Body of pancreas (tissue), 4 donors: ENCODE measurements around the gene MC5R. TPM values are rescaled to one million over a fixed set of nuclear protein-coding genes. Genes with fewer than 3 reads are reported as not detected.

Experiments used
- ATAC-seq: fragments of 150-250 bp; one replicate; pipeline ENCODE4 v1.9.1; 2016
- DNase-seq, 4 donors: peaks; one replicate each; pipeline ENCODE4 v3.0.0-alpha.2; 2019
- H3K27ac ChIP-seq, 4 donors: fragments of 200-600 bp; sonication (generic); 1 replicate in 3 of 4; 2 replicates in 1 of 4; pipeline versions ENCODE4 v1.5.1 to v1.6.1; 2016 to 2019; ENCODE audit warnings: mild to moderate bottlenecking in 1 of 4, mixed read lengths in 1 of 4, moderate library complexity in 1 of 4
- H3K27me3 ChIP-seq, 2 donors: fragments of 200-600 bp; sonication (generic); one replicate each; pipeline ENCODE4 v1.6.0; 2016; ENCODE audit warnings: mild to moderate bottlenecking in 1 of 2
- H3K36me3 ChIP-seq, 2 donors: fragments of 200-600 bp; sonication (generic); replicated peaks in 1 of 2; 2 replicates each; pipeline ENCODE4 v1.5.1; 2016; ENCODE audit warnings: low read depth in 2 of 2; ENCODE audit not compliant: insufficient read depth in 1 of 2
- H3K4me1 ChIP-seq: fragments of 200-600 bp; sonication (generic); one replicate; pipeline ENCODE4 v1.6.0; 2016
- H3K4me3 ChIP-seq, 2 donors: fragments of 200-600 bp; sonication (generic); 1 replicate in 1 of 2; 2 replicates in 1 of 2; pipeline ENCODE4 v1.5.1; 2016 to 2019
- H3K9me3 ChIP-seq, 3 donors: fragments of 200-600 bp; sonication (generic); 1 replicate in 2 of 3; 2 replicates in 1 of 3; pipeline ENCODE4 v1.5.1; 2016
- CTCF ChIP-seq, 7 experiments: fragments of 450-650 bp in 4 of 7; fragments of 200-600 bp in 3 of 7; sonication (generic) in 3 of 7; IDR thresholded peaks; one replicate each; pipeline ENCODE4 v1.5.1; 2016 to 2019; ENCODE audit warnings: antibody characterized with exemption in 7 of 7
- POLR2A ChIP-seq, 3 donors: fragments of 450-650 bp; IDR thresholded peaks; one replicate each; pipeline ENCODE4 v1.6.1; 2016; ENCODE audit warnings: antibody characterized with exemption in 3 of 3, mild to moderate bottlenecking in 2 of 3
- WGBS, 2 donors: methylation state at CpG; one replicate each; pipeline ENCODE4 v1.1.5; 2017; 5-methylcytosine and 5-hydroxymethylcytosine counted together
- intact Hi-C: fragments of 100-400 bp; cut with DNase I; formaldehyde crosslinking; loops from one replicate; pipeline ENCODE4 v1.15.1; 2023
- total RNA-seq, 2 donors: library from RNA; depleted of rRNA; stranded (reverse); fragments of >200 nt; gene quantifications; one replicate each; pipeline ENCODE4 v1.1.0, GENCODE V29; 2016

MC5R gene
- total RNA-seq, 2 donors from 2014 or later: not detected

- H3K9me3 ChIP-seq: no peaks in the 10 kb centered on the region
Observed at GRCh38 chr18:13797157-13797611, 26.8 kb upstream of the MC5R start.

DNA sequence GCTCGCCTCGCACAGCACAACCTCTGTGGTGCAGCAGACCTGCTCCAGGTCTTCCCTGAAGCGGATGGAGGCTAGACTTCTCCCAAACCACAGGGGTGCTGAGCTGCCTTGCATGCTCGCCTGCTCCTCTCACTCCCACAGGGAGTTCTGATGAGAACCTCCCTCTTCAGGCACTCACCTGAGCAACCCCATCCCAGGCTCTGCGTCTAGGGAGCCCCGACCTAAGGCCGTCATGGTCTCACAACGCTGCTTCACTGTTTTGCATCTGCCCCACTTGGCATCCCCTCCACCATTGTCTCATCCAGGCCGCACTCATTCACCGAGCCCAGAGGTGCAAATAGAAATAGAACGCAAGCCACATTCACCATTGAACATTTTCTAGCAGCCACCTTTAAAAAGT lies 24.6 kb upstream of the MC5R start:
- WGBS, 2 donors: 75 to 81% methylated on average over 11 of the region's 11 CpGs
- ATAC-seq (no peak), DNase-seq (no peak)
- Histone ChIP-seq H3K27ac (no peak overlapping the region), H3K4me3 (no peak overlapping the region), H3K4me1 (peaks cover 9% of the 10 kb centered on the region), H3K27me3 (no peaks in the 10 kb centered on the region), H3K36me3 (no peaks in the 10 kb centered on the region), H3K9me3 (no peaks in the 10 kb centered on the region)
- intact Hi-C loops: no loop called here
- TF ChIP-seq CTCF (IDR thresholded peaks at IDR 0.05): no peak
- no peak for TF ChIP-seq POLR2A (IDR thresholded peaks at IDR 0.05)

More at GRCh38 chr18:13797157-13797611, 26.8 kb upstream of the MC5R start:
- no peak for TF ChIP-seq POLR2A (IDR thresholded peaks at IDR 0.05)
- no peak for TF ChIP-seq CTCF (IDR thresholded peaks at IDR 0.05)
- ATAC-seq (no peak), DNase-seq (no peak)
- no peaks in the 10 kb centered on the region for H3K36me3 ChIP-seq
- H3K4me1 ChIP-seq: peaks cover 9% of the 10 kb centered on the region
- 54 to 55% methylated on average over 3 of the region's 3 CpGs for WGBS, 2 donors
- no peak overlapping the region for H3K27ac ChIP-seq
- no peaks in the 10 kb centered on the region for H3K27me3 ChIP-seq
- no peak overlapping the region for H3K4me3 ChIP-seq
- intact Hi-C loops: no loop called here

DNA sequence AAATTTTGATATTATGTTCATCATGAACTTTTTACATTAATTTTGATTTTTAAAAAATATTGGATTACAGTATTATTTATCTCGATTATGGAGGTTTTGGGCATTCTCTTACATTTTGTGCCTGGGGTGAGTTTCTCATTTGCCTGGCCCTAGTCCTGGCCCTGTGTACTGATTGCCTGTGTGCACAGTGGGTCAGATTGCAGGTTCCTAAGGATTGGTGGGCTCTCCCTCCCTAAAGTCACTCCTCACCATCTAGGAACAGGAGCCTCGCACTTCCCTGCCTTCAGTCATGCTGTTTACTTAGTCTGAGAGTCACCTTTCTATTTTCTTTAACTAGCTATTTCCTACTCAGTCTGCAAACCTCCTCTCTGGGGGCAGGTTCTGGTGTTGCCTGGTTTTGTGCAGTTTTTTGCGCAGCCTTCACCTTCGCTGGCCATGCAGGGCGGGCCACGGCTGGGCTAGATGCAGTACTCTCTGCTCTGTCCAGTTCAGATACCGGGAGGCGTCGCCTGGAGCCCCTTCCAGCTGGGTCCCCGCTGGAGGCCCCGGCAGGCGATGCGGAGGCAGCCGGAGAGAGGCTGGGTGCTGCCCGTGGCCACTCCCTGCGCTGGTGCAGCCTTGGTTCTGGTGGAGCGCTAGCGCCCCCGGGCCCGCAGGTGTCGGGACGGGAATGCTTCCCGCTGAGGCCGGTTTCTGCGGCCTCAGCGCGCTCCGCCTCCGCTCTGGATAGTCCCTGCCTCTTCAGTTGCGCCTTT lies 23.3 kb upstream of the MC5R start:
- intact Hi-C loops: no loop called here
- TF ChIP-seq POLR2A (IDR thresholded peaks at IDR 0.05) (no peak), CTCF (IDR thresholded peaks at IDR 0.05) (peak; percentile 19 to 53 (median 40))
- WGBS, 2 donors: 19 to 38% methylated on average over 9 to 19 of the region's 30 CpGs
- ATAC-seq: peak; percentile 86
- Histone ChIP-seq H3K9me3 (no peaks in the 10 kb centered on the region), H3K4me3 (no peak overlapping the region), H3K27ac (no peak overlapping the region), H3K36me3 (no peaks in the 10 kb centered on the region), H3K27me3 (no peaks in the 10 kb centered on the region), H3K4me1 (peaks cover 9% of the 10 kb centered on the region)
- peak; percentile 59 to 74 (median 68) for DNase-seq

GRCh38 chr18:13801260-13801601 lies 22.7 kb upstream of the MC5R start:
- intact Hi-C loops: no loop called here
- H3K4me3 ChIP-seq: no peak overlapping the region
- no peaks in the 10 kb centered on the region for H3K9me3 ChIP-seq
- no peak for ATAC-seq
- no peaks in the 10 kb centered on the region for H3K36me3 ChIP-seq
- H3K4me1 ChIP-seq: peaks cover 9% of the 10 kb centered on the region
- no peak for DNase-seq
- WGBS, 2 donors: 12% methylated on average over 15 of the region's 15 CpGs
- H3K27ac ChIP-seq: no peak overlapping the region
- no peak for TF ChIP-seq POLR2A (IDR thresholded peaks at IDR 0.05)
- TF ChIP-seq CTCF (IDR thresholded peaks at IDR 0.05): no peak
- no peaks in the 10 kb centered on the region for H3K27me3 ChIP-seq

GRCh38 chr18:13804305-13804704 lies 19.6 kb upstream of the MC5R start:
- Histone ChIP-seq H3K4me3 (no peak overlapping the region), H3K27me3 (no peaks in the 10 kb centered on the region), H3K9me3 (no peaks in the 10 kb centered on the region), H3K4me1 (peaks cover 23% of the 10 kb centered on the region), H3K36me3 (no peaks in the 10 kb centered on the region), H3K27ac (no peak overlapping the region)
- DNase-seq: no peak
- WGBS, 2 donors: 69 to 72% methylated on average over 4 of the region's 4 CpGs
- TF ChIP-seq CTCF (IDR thresholded peaks at IDR 0.05) (no peak), POLR2A (IDR thresholded peaks at IDR 0.05) (no peak)
- no peak for ATAC-seq
- intact Hi-C loops: no loop called here
